MG63 (cell line): ENCODE data around the gene NOA1. TPM values are rescaled to one million over a fixed set of nuclear protein-coding genes. Genes with fewer than 3 reads are reported as not detected.

Source experiments
- DNase-seq: peaks from one replicate; pipeline ENCODE4 v3.0.0-alpha.2; 2020
- H3K27me3 ChIP-seq: fragments of 250-450 bp; sonication (Bioruptor Pico); 2 replicates; pipeline ENCODE4 v1.5.1; 2020; ENCODE audit warnings: mild to moderate bottlenecking, moderate library complexity
- H3K36me3 ChIP-seq: fragments of 250-450 bp; sonication (Bioruptor Pico); 2 replicates; pipeline ENCODE4 v1.5.1; 2020; ENCODE audit warnings: mild to moderate bottlenecking, moderate library complexity
- H3K4me3 ChIP-seq: fragments of 250-450 bp; sonication (Bioruptor Pico); 2 replicates; pipeline ENCODE4 v1.5.1; 2020; ENCODE audit warnings: mild to moderate bottlenecking, moderate library complexity
- H3K9me3 ChIP-seq: fragments of 250-450 bp; sonication (Bioruptor Pico); 2 replicates; pipeline ENCODE4 v1.5.1; 2020; ENCODE audit warnings: mild to moderate bottlenecking, moderate library complexity
- total RNA-seq: library from RNA; depleted of rRNA; stranded (reverse); fragments of >200 nt; shearing (Covaris generic); gene quantifications from 2 replicates; pipeline ENCODE4 v1.2.3, GENCODE V29; 2014; ENCODE audit warnings: low replicate concordance; rRNA removed

NOA1 gene
- total RNA-seq = 7.0 and 7.4 TPM in 2 replicates

- peak; percentile 92 for DNase-seq
- H3K4me3 ChIP-seq = peak within 1 kb of the TSS; percentile 90
- peaks cover 8% of the 10 kb centered on the region; the same call in 1 of the 2 replicates for H3K9me3 ChIP-seq
- peaks cover 24% of the 10 kb centered on the region for H3K36me3 ChIP-seq
- no peaks in the 10 kb centered on the region for H3K27me3 ChIP-seq
Measured at GRCh38 chr4:56977321-56978012, at the start of gene NOA1. Gene NOA1 (minus strand): TSS chr4:56977606. CDS start chr4:56977585, 21 bp downstream.

- Histone ChIP-seq H3K27me3 (no peaks in the 10 kb centered on the region), H3K9me3 (no peaks in the 10 kb centered on the region; the same call in 1 of the 2 replicates), H3K4me3 (no peak overlapping the region), H3K36me3 (peaks cover 69% of the 10 kb centered on the region)
- peak; percentile 56 for DNase-seq
Measured at GRCh38 chr4:57023104-57023503, 45.7 kb upstream of the NOA1 start.

- Histone ChIP-seq H3K9me3 (no peaks in the 10 kb centered on the region; the same call in 1 of the 2 replicates), H3K36me3 (peaks cover 63% of the 10 kb centered on the region), H3K27me3 (no peaks in the 10 kb centered on the region), H3K4me3 (no peak overlapping the region)
- DNase-seq = peak; percentile 14
Measured at GRCh38 chr4:57020467-57021101, 43.2 kb upstream of the NOA1 start.

GRCh38 chr4:57018980-57019379 lies 41.6 kb upstream of the NOA1 start:
- Histone ChIP-seq H3K36me3 (peaks cover 55% of the 10 kb centered on the region), H3K4me3 (no peak overlapping the region), H3K27me3 (no peaks in the 10 kb centered on the region), H3K9me3 (no peaks in the 10 kb centered on the region; the same call in 1 of the 2 replicates)
- no peak for DNase-seq

- DNase-seq = no peak
- no peaks in the 10 kb centered on the region for H3K27me3 ChIP-seq
- no peaks in the 10 kb centered on the region for H3K9me3 ChIP-seq
- H3K36me3 ChIP-seq = peaks cover 47% of the 10 kb centered on the region
- H3K4me3 ChIP-seq = no peak overlapping the region
Measured at GRCh38 chr4:57013543-57014120, 36.2 kb upstream of the NOA1 start.

- Histone ChIP-seq H3K36me3 (peaks cover 46% of the 10 kb centered on the region), H3K9me3 (no peaks in the 10 kb centered on the region), H3K27me3 (no peaks in the 10 kb centered on the region), H3K4me3 (no peak overlapping the region)
- DNase-seq = no peak
Measured at GRCh38 chr4:56999751-57000150, 22.3 kb upstream of the NOA1 start.

- H3K36me3 ChIP-seq = peaks cover 49% of the 10 kb centered on the region
- H3K27me3 ChIP-seq = no peaks in the 10 kb centered on the region
- peak; percentile 84 for DNase-seq
- H3K9me3 ChIP-seq = no peaks in the 10 kb centered on the region
- no peak overlapping the region for H3K4me3 ChIP-seq
Measured at GRCh38 chr4:56995525-56995924, 18.1 kb upstream of the NOA1 start.

- Histone ChIP-seq H3K4me3 (no peak overlapping the region), H3K27me3 (no peaks in the 10 kb centered on the region), H3K9me3 (no peaks in the 10 kb centered on the region), H3K36me3 (peaks cover 45% of the 10 kb centered on the region)
- DNase-seq = no peak
Measured at GRCh38 chr4:56990109-56990905, 12.9 kb upstream of the NOA1 start.

- no peaks in the 10 kb centered on the region for H3K9me3 ChIP-seq
- DNase-seq = no peak
- no peak overlapping the region for H3K4me3 ChIP-seq
- no peaks in the 10 kb centered on the region for H3K27me3 ChIP-seq
- H3K36me3 ChIP-seq = peaks cover 32% of the 10 kb centered on the region
Measured at GRCh38 chr4:56986952-56987351, 9.5 kb upstream of the NOA1 start.

GRCh38 chr4:56986192-56986591 lies 8.8 kb upstream of the NOA1 start:
- Histone ChIP-seq H3K9me3 (no peaks in the 10 kb centered on the region), H3K27me3 (no peaks in the 10 kb centered on the region), H3K4me3 (no peak overlapping the region), H3K36me3 (peaks cover 32% of the 10 kb centered on the region)
- DNase-seq = no peak

GRCh38 chr4:56981795-56982201 lies 4.4 kb upstream of the NOA1 start:
- Histone ChIP-seq H3K4me3 (no peak overlapping the region), H3K27me3 (no peaks in the 10 kb centered on the region), H3K36me3 (peaks cover 16% of the 10 kb centered on the region), H3K9me3 (no peaks in the 10 kb centered on the region)
- no peak for DNase-seq

GRCh38 chr4:56979421-56980072 lies 2.1 kb upstream of the NOA1 start:
- Histone ChIP-seq H3K9me3 (no peaks in the 10 kb centered on the region), H3K36me3 (peaks cover 7% of the 10 kb centered on the region), H3K4me3 (peak overlapping the region; percentile 90), H3K27me3 (no peaks in the 10 kb centered on the region)
- peak; percentile 8 for DNase-seq

- no peaks in the 10 kb centered on the region for H3K27me3 ChIP-seq
Measured at GRCh38 chr4:56978750-56979303, 1.4 kb upstream of the NOA1 start, which contains the start of gene POLR2B. Gene POLR2B (plus strand): TSS chr4:56978896. CDS start chr4:56978986, 90 bp downstream.

GRCh38 chr4:56976837-56977320 lies 527 bp downstream of the NOA1 start:
- peaks cover 8% of the 10 kb centered on the region; the same call in 1 of the 2 replicates for H3K9me3 ChIP-seq
- no peak for DNase-seq
- peaks cover 30% of the 10 kb centered on the region for H3K36me3 ChIP-seq
- peak overlapping the region; percentile 90 for H3K4me3 ChIP-seq
- H3K27me3 ChIP-seq = no peaks in the 10 kb centered on the region

More at GRCh38 chr4:56978750-56979303, 1.4 kb upstream of the NOA1 start, which contains the start of gene POLR2B:
- peak; percentile 92 for DNase-seq
- 0 out of 2 replicates have a peak, but pooled peaks cover 3% of the 10 kb centered on the region for H3K9me3 ChIP-seq
- peaks cover 10% of the 10 kb centered on the region for H3K36me3 ChIP-seq
- peak within 1 kb of the TSS; percentile 90 for H3K4me3 ChIP-seq

- H3K4me3 ChIP-seq = peak overlapping the region; percentile 90
- peaks cover 8% of the 10 kb centered on the region; the same call in 1 of the 2 replicates for H3K9me3 ChIP-seq
- H3K36me3 ChIP-seq = peaks cover 30% of the 10 kb centered on the region
- DNase-seq = peak; percentile 3
- H3K27me3 ChIP-seq = no peaks in the 10 kb centered on the region
Measured at GRCh38 chr4:56976283-56976836, 1.0 kb downstream of the NOA1 start.
